Activated CD4-positive, alpha-beta T cell treated with anti-CD3 and anti-CD28 coated beads, Interleukin-2, amount 10 ng/mL, durations not matched to agents 24 days and 14 days (primary cell): ENCODE data around the gene HRH4. TPM values are rescaled to one million over a fixed set of nuclear protein-coding genes. Genes with fewer than 3 reads are reported as not detected.
A peak's percentile ranks its signal among the peaks of the same experiment; 100 is the strongest.

Source experiments
- DNase-seq: peaks from one replicate; pipeline ENCODE4 v3.0.0; 2022
- H3K27ac Mint-ChIP-seq: one replicate; pipeline ENCODE4 v1.8.0; 2022; ENCODE audit warnings: mild to moderate bottlenecking, mixed read lengths
- H3K27me3 Mint-ChIP-seq: one replicate; pipeline ENCODE4 v1.8.0; 2022; ENCODE audit warnings: mixed read lengths
- H3K36me3 Mint-ChIP-seq: one replicate; pipeline ENCODE4 v1.8.0; 2022; ENCODE audit warnings: low read depth, mild to moderate bottlenecking, mixed read lengths
- H3K4me1 Mint-ChIP-seq: one replicate; pipeline ENCODE4 v1.8.0; 2021; ENCODE audit warnings: mixed read lengths
- H3K4me3 Mint-ChIP-seq: one replicate; pipeline ENCODE4 v1.8.0; 2022; ENCODE audit warnings: mild to moderate bottlenecking, moderate library complexity, mixed read lengths
- H3K9me3 Mint-ChIP-seq: one replicate; pipeline ENCODE4 v1.8.0; 2021; ENCODE audit warnings: mixed read lengths
- intact Hi-C: fragments of 100-400 bp; cut with micrococcal nuclease; formaldehyde crosslinking; loops from one replicate; pipeline ENCODE4 v1.15.1; 2023
- total RNA-seq: library from RNA; stranded (reverse); gene quantifications from 2 replicates; pipeline ENCODE4 v1.2.3, GENCODE V29; 2022

Gene HRH4
- total RNA-seq, 1 donor from 2014 or later, result 0.79 TPM

GRCh38 chr18:24443870-24444269 lies 16.6 kb upstream of the HRH4 start:
- Mint-ChIP-seq H3K4me3 (no peak overlapping the region), H3K36me3 (peaks cover 28% of the 10 kb centered on the region), H3K9me3 (no peaks in the 10 kb centered on the region), H3K27ac (no peak overlapping the region), H3K27me3 (no peaks in the 10 kb centered on the region), H3K4me1 (peaks cover 6% of the 10 kb centered on the region)
- peak; percentile 47 for DNase-seq
- intact Hi-C loops, result no loop called here

DNA sequence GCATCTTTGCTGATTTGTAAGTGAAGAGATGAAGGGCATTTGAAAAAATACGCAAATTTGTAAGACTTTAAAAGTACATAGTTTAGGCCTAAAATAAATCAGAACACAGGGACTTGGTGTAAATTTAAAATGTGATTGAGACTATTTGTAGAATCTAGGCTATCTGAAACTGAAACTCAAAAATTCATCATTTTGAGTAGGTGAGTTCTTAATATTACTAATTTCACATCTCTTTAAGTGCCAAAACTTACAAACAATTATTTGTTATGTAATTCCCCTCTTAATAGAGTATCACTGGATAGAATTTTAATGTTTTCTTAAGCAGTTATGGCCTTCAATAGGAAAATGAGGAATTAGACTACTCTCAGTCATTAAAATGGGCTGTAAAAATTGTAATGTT lies 14.0 kb upstream of the HRH4 start:
- H3K4me1 Mint-ChIP-seq, result peaks cover 6% of the 10 kb centered on the region
- H3K27ac Mint-ChIP-seq, result no peak overlapping the region
- intact Hi-C loops, result no loop called here
- H3K36me3 Mint-ChIP-seq, result peaks cover 24% of the 10 kb centered on the region
- no peak for DNase-seq
- no peak overlapping the region for H3K4me3 Mint-ChIP-seq
- H3K9me3 Mint-ChIP-seq, result no peaks in the 10 kb centered on the region
- no peaks in the 10 kb centered on the region for H3K27me3 Mint-ChIP-seq

DNA sequence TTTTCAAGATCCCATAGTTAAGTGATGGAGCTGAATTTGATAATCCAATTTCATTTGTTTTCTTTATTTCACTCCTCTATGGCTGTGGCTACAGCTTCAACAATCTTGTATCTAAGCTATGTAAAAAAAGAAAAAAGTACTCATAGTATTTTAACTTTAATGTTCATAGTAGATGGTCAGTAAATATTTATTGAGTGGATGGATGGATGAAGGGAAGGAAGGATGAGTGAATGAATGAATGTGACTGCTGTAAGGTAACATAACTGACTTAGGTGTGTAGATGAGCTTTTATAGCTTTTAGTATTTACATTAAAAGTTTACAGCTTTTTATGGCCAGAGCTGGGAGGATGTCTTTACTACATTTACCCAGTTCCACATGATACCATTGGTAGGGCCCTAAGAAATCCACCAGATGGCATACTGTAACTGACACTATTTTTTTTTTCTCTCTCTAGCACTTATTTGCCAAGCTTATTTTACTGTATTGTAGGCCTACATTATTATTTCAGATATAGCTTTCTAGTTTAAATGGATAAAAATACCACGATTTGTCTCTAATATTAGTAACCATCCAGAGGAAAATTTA lies 13.4 kb upstream of the HRH4 start:
- intact Hi-C loops, result no loop called here
- no peaks in the 10 kb centered on the region for H3K9me3 Mint-ChIP-seq

DNA sequence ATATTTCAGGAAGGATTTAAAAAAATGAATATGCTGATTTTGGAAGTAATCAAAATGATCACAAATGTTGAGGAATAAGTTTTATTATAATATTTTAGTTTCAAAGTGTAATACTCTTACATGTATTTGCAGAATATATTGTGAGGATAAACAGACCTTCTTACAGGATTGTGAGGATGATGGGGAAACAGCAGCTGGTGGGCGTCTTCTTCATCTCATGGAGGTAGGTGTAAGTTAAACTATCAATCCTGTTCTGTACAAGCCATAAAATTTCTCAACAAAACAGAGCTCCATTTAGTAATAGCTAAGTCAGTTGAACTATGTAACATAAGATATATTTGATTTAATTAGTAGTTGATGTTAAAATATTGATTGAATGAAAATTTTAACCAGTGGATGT lies 12.5 kb upstream of the HRH4 start:
- Mint-ChIP-seq H3K27ac (no peak overlapping the region), H3K4me1 (peaks cover 6% of the 10 kb centered on the region), H3K4me3 (no peak overlapping the region), H3K36me3 (peaks cover 19% of the 10 kb centered on the region), H3K9me3 (no peaks in the 10 kb centered on the region), H3K27me3 (no peaks in the 10 kb centered on the region)
- intact Hi-C loops, result no loop called here
- DNase-seq, result peak; percentile 10

More for the DNA sequence above, 13.4 kb upstream of the HRH4 start:
- DNase-seq, result peak; percentile 38
- H3K36me3 Mint-ChIP-seq, result peaks cover 19% of the 10 kb centered on the region
- peaks cover 6% of the 10 kb centered on the region for H3K4me1 Mint-ChIP-seq
- no peak overlapping the region for H3K4me3 Mint-ChIP-seq
- no peaks in the 10 kb centered on the region for H3K27me3 Mint-ChIP-seq
- H3K27ac Mint-ChIP-seq, result no peak overlapping the region

- no peak overlapping the region for H3K4me3 Mint-ChIP-seq
- H3K36me3 Mint-ChIP-seq, result peaks cover 11% of the 10 kb centered on the region
- H3K9me3 Mint-ChIP-seq, result peaks cover 11% of the 10 kb centered on the region
- peak overlapping the region; percentile 70 for H3K27ac Mint-ChIP-seq
- DNase-seq, result no peak
- no peaks in the 10 kb centered on the region for H3K27me3 Mint-ChIP-seq
- intact Hi-C loops, result loop anchor here (1.0 to 2.0 kb wide), 4 partner anchors 20 to 88 kb away; no protein-coding TSS in a partner anchor
- peaks cover 26% of the 10 kb centered on the region for H3K4me1 Mint-ChIP-seq
These were observed 3.9 kb upstream of the HRH4 start for GRCh38 chr18:24456549-24456948.

DNA sequence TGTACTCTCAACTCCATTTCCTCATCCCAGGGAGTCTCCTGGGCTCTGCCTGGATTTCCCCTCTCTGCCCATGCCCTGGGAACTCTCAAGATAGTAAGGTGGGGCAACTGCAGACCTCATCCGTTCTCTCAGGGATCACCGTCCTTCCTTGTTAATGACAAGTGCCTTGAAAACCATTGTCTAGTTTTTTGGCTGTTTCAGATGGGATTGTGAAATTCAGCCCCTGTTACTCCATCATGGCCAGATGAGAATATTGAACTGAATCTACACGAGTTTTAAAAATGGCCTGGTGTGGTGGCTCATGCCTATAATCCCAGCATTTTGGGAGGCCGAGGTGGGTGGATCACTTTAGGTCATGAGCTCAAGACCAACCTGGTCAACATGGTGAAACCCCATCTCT lies 665 bp upstream of the HRH4 start:
- no peaks in the 10 kb centered on the region for H3K27me3 Mint-ChIP-seq
- peaks cover 6% of the 10 kb centered on the region for H3K36me3 Mint-ChIP-seq
- intact Hi-C loops, result no loop called here

DNA sequence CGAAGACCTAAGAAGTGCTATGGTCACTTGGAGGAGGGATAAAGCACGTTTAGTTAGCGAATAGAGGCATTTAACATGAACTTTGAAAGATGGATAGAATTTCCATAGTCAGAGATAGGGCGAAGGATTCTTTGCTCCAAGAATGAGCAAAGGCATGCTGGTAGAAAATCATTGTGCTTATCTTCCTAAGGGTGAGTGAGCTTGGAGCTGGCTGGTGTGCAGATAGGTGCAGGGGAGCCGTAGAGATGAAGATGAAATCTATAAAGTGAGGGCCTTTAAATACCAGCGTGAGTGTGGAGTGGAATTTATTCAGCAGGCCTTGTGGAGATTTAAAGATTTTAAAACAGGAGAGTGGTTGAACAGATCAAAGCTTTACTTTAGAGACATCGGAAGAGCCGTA lies 1.6 kb downstream of the HRH4 start:
- peaks cover 31% of the 10 kb centered on the region for H3K4me1 Mint-ChIP-seq
- H3K27ac Mint-ChIP-seq, result no peak overlapping the region
- DNase-seq, result peak; percentile 33
- peaks cover 5% of the 10 kb centered on the region for H3K27me3 Mint-ChIP-seq
- no peaks in the 10 kb centered on the region for H3K36me3 Mint-ChIP-seq
- H3K4me3 Mint-ChIP-seq, result peak overlapping the region; percentile 2
- H3K9me3 Mint-ChIP-seq, result peaks cover 4% of the 10 kb centered on the region
- intact Hi-C loops, result no loop called here

More for the DNA sequence above, 665 bp upstream of the HRH4 start:
- DNase-seq, result peak; percentile 46
- Mint-ChIP-seq H3K4me3 (no peak overlapping the region), H3K9me3 (peaks cover 11% of the 10 kb centered on the region), H3K27ac (no peak overlapping the region), H3K4me1 (peaks cover 40% of the 10 kb centered on the region)

- Mint-ChIP-seq H3K27me3 (peaks cover 5% of the 10 kb centered on the region), H3K4me1 (peaks cover 31% of the 10 kb centered on the region), H3K27ac (no peak overlapping the region), H3K4me3 (no peak overlapping the region), H3K36me3 (no peaks in the 10 kb centered on the region), H3K9me3 (peaks cover 4% of the 10 kb centered on the region)
- no peak for DNase-seq
- intact Hi-C loops, result no loop called here
These were observed 2.7 kb downstream of the HRH4 start for GRCh38 chr18:24462838-24463775.

GRCh38 chr18:24465486-24465885 lies 5.0 kb downstream of the HRH4 start:
- intact Hi-C loops, result no loop called here
- Mint-ChIP-seq H3K27ac (no peak overlapping the region), H3K27me3 (peaks cover 5% of the 10 kb centered on the region), H3K9me3 (no peaks in the 10 kb centered on the region), H3K4me3 (no peak overlapping the region), H3K36me3 (no peaks in the 10 kb centered on the region), H3K4me1 (peaks cover 18% of the 10 kb centered on the region)
- peak; percentile 26 for DNase-seq

DNA sequence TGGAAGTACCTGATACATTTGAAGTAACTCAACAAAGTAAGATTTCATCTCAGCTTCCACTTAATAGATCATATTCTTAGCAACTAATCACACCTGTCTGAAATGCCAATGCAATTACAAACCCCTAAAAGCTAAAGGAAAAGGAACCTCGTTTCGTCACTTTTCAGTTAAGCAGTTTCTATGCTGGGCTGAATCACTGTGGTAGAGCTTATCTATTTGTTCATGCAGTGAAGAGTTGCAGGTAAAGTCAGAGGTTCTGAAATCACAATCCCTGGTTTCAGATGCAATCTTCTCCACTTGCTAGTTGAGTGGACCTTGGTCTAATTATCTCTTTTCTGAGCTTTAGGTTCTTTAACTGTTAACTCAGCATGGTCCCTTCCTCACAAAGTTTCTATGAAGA lies 6.3 kb downstream of the HRH4 start:
- H3K27ac Mint-ChIP-seq, result no peak overlapping the region
- no peak overlapping the region for H3K4me3 Mint-ChIP-seq
- DNase-seq, result peak; percentile 32
- H3K27me3 Mint-ChIP-seq, result peaks cover 8% of the 10 kb centered on the region
- H3K36me3 Mint-ChIP-seq, result no peaks in the 10 kb centered on the region
- intact Hi-C loops, result no loop called here
- peaks cover 16% of the 10 kb centered on the region for H3K4me1 Mint-ChIP-seq
- H3K9me3 Mint-ChIP-seq, result no peaks in the 10 kb centered on the region

GRCh38 chr18:24470022-24470618 lies 9.7 kb downstream of the HRH4 start:
- H3K27ac Mint-ChIP-seq, result no peak overlapping the region
- no peaks in the 10 kb centered on the region for H3K9me3 Mint-ChIP-seq
- H3K27me3 Mint-ChIP-seq, result peaks cover 14% of the 10 kb centered on the region
- H3K4me3 Mint-ChIP-seq, result no peak overlapping the region
- DNase-seq, result peak; percentile 39
- intact Hi-C loops, result no loop called here
- H3K4me1 Mint-ChIP-seq, result peaks cover 3% of the 10 kb centered on the region
- no peaks in the 10 kb centered on the region for H3K36me3 Mint-ChIP-seq

DNA sequence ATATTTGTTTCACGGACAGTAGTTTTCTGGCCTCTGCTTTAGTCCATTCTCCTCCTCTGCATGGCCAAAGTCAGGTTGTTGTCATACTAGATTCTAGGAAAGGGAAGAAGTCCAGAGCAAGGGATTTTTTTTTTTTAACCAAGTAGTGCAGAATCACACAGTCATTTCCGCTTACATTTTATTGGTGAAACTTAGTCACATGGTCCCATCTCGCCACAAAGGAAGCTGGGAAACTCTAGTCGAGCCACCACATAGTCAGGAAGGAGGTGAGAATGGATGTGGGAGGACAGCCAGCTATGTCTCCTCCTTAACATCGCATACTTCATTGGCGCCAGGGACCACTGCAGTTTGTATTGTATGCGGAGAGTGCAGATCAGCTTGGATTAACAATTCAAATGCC lies 10.4 kb downstream of the HRH4 start:
- intact Hi-C loops, result no loop called here
- no peaks in the 10 kb centered on the region for H3K36me3 Mint-ChIP-seq
- H3K27me3 Mint-ChIP-seq, result peaks cover 10% of the 10 kb centered on the region

GRCh38 chr18:24472591-24472990 lies 12.2 kb downstream of the HRH4 start:
- no peak for DNase-seq
- Mint-ChIP-seq H3K4me1 (peaks cover 6% of the 10 kb centered on the region), H3K4me3 (no peak overlapping the region), H3K36me3 (no peaks in the 10 kb centered on the region), H3K27ac (no peak overlapping the region), H3K27me3 (peaks cover 23% of the 10 kb centered on the region), H3K9me3 (no peaks in the 10 kb centered on the region)
- intact Hi-C loops, result no loop called here

More for the DNA sequence above, 10.4 kb downstream of the HRH4 start:
- Mint-ChIP-seq H3K9me3 (no peaks in the 10 kb centered on the region), H3K27ac (no peak overlapping the region), H3K4me1 (peaks cover 6% of the 10 kb centered on the region), H3K4me3 (no peak overlapping the region)
- DNase-seq, result peak; percentile 35

GRCh38 chr18:24474406-24474805 lies 14.0 kb downstream of the HRH4 start:
- H3K36me3 Mint-ChIP-seq, result no peaks in the 10 kb centered on the region
- H3K9me3 Mint-ChIP-seq, result no peaks in the 10 kb centered on the region
- intact Hi-C loops, result no loop called here
- H3K27ac Mint-ChIP-seq, result no peak overlapping the region
- H3K4me1 Mint-ChIP-seq, result peaks cover 6% of the 10 kb centered on the region
- peaks cover 28% of the 10 kb centered on the region for H3K27me3 Mint-ChIP-seq
- no peak overlapping the region for H3K4me3 Mint-ChIP-seq
- no peak for DNase-seq
